HepG2 (cell line): ENCODE measurements around the gene OR7G1. TPM values are rescaled to one million over a fixed set of nuclear protein-coding genes. Genes with fewer than 3 reads are reported as not detected.

Experiments
- ATAC-seq: fragments of 200-7000 bp; cut with Tn5 transposase; 3 replicates; pipeline ENCODE4 v1.9.1; 2020; ENCODE audit warnings: mild to moderate bottlenecking, moderate library complexity
- BruUV-seq: library from RNA; stranded (reverse); fragments of 400-500 nt; replicated peaks from 2 replicates; lab custom pipeline; 2021; lab: Mats Ljungman, UMichigan
- CTCF ChIA-PET: fragments of 300-600 bp; formaldehyde crosslinking; extraction: SDS; loops from one replicate; lab custom pipeline; 2021; ENCODE audit warnings: low total read pairs, inconsistent platforms, low intra/inter-chr PET ratio; lab: Yijun Ruan, JAX
- POLR2A ChIA-PET: fragments of 350-600 bp; sonication (Branson Sonifier 250); formaldehyde crosslinking; loops from one replicate; lab custom pipeline; 2020; ENCODE audit warnings: antibody characterized with exemption, inconsistent platforms; lab: Yijun Ruan, JAX
- DNase-seq: peaks from one replicate; pipeline ENCODE4 v3.0.0-alpha.2; 2015; ENCODE audit warnings: low spot score
- FAIRE-seq: peaks from 3 replicates; lab custom pipeline; 2011; peaks lifted over from hg19 to GRCh38; lab: Jason Lieb, UNC
- H2AFZ ChIP-seq: one replicate; pipeline ENCODE4 v1.6.1; 2011; ENCODE audit warnings: low read length, inconsistent platforms
- H3K27ac ChIP-seq: fragments of 300-600 bp; 3 replicates; pipeline ENCODE4 v1.8.0; 2011; ENCODE audit warnings: mixed run types, mild to moderate bottlenecking, mixed read lengths, low read length, inconsistent platforms; ENCODE audit not compliant: insufficient read depth; ENCODE audit errors: extremely low read length
- H3K27me3 ChIP-seq, 2 experiments: fragments of 200-600 bp in 1 of 2; 2 replicates in 1 of 2; 3 replicates in 1 of 2; pipeline versions ENCODE4 v1.6.0 to v1.8.0; 2011; ENCODE audit warnings: low read length in 2 of 2, mild to moderate bottlenecking in 2 of 2, moderate library complexity in 2 of 2, inconsistent platforms in 1 of 2; ENCODE audit not compliant: insufficient read depth in 2 of 2, control insufficient read depth in 1 of 2
- H3K36me3 ChIP-seq, 2 experiments: fragments of 200-600 bp in 1 of 2; replicated peaks in 1 of 2; 2 replicates in 1 of 2; 3 replicates in 1 of 2; pipeline versions ENCODE4 v1.5.1 to v1.8.0; 2011; ENCODE audit warnings: low read length in 2 of 2, inconsistent platforms in 1 of 2; ENCODE audit not compliant: insufficient read depth in 2 of 2, control insufficient read depth in 1 of 2
- H3K4me1 ChIP-seq: 2 replicates; pipeline ENCODE4 v1.5.1; 2012; ENCODE audit warnings: low read length, inconsistent platforms; ENCODE audit not compliant: insufficient read depth
- H3K4me2 ChIP-seq: 2 replicates; pipeline ENCODE4 v1.6.0; 2011; ENCODE audit warnings: low read depth, low read length, inconsistent platforms
- H3K4me3 ChIP-seq, 3 experiments: fragments of 200-600 bp in 1 of 3; sonication (generic), shearing (Covaris generic) in 1 of 3; replicated peaks in 1 of 3; 2 replicates each; pipeline ENCODE4 v1.5.1; 2011 to 2016; ENCODE audit warnings: low read length in 3 of 3, inconsistent platforms in 2 of 3, low read depth in 2 of 3, mild to moderate bottlenecking in 2 of 3, control low read depth in 1 of 3, mixed read lengths in 1 of 3; ENCODE audit not compliant: insufficient read depth in 1 of 3
- H3K79me2 ChIP-seq: one replicate; pipeline ENCODE4 v1.6.1; 2011; ENCODE audit warnings: low read length, inconsistent platforms; ENCODE audit not compliant: insufficient read depth
- H3K9ac ChIP-seq: 2 replicates; pipeline ENCODE4 v1.6.0; 2011; ENCODE audit warnings: mild to moderate bottlenecking, low read depth, low read length, inconsistent platforms; ENCODE audit not compliant: insufficient read depth
- H3K9me3 ChIP-seq: 2 replicates; pipeline ENCODE4 v1.5.1; 2012; ENCODE audit warnings: mild to moderate bottlenecking, low read length
- H4K20me1 ChIP-seq: 2 replicates; pipeline ENCODE4 v1.6.0; 2011; ENCODE audit warnings: inconsistent platforms, mild to moderate bottlenecking, low read length, moderate library complexity; ENCODE audit not compliant: insufficient read depth
- ARID2 ChIP-seq: sonication (generic); formaldehyde crosslinking; IDR thresholded peaks from 2 replicates; pipeline ENCODE4 v1.8.1; 2022; ENCODE audit warnings: mild to moderate bottlenecking, missing genetic modification reagents, borderline replicate concordance
- ATAD3A ChIP-seq: sonication (generic); formaldehyde crosslinking; IDR thresholded peaks from 2 replicates; pipeline ENCODE4 v1.4.0; 2020; ENCODE audit warnings: missing genetic modification reagents
- MTF2 ChIP-seq: sonication (generic); formaldehyde crosslinking; IDR thresholded peaks from 2 replicates; pipeline ENCODE4 v1.5.0; 2020; ENCODE audit warnings: missing genetic modification reagents, borderline replicate concordance
- NCOA2 ChIP-seq: sonication (generic); formaldehyde crosslinking; IDR thresholded peaks from 2 replicates; pipeline ENCODE4 v1.8.0; 2022; ENCODE audit warnings: inconsistent platforms
- YEATS4 ChIP-seq: sonication (generic); formaldehyde crosslinking; IDR thresholded peaks from 2 replicates; pipeline ENCODE4 v1.4.0; 2020; ENCODE audit warnings: missing genetic modification reagents, borderline replicate concordance
- ZBTB7B ChIP-seq: sonication (generic); formaldehyde crosslinking; IDR thresholded peaks from 2 replicates; pipeline ENCODE4 v1.4.0; 2020; ENCODE audit warnings: missing genetic modification reagents
- ZFY ChIP-seq: sonication (generic); formaldehyde crosslinking; IDR thresholded peaks from 2 replicates; pipeline ENCODE4 v1.4.0; 2020; ENCODE audit warnings: missing genetic modification reagents
- ZNF468 ChIP-seq: sonication (generic); formaldehyde crosslinking; IDR thresholded peaks from 2 replicates; pipeline ENCODE4 v1.8.0; 2022; ENCODE audit warnings: mild to moderate bottlenecking, moderate library complexity, missing genetic modification reagents
- ZNF549 ChIP-seq: sonication (generic); formaldehyde crosslinking; IDR thresholded peaks from 2 replicates; pipeline ENCODE4 v1.5.0; 2020; ENCODE audit warnings: missing genetic modification reagents
- WGBS: methylation state at CpG from one replicate; pipeline ENCODE4 v1.1.6; 2017; ENCODE audit warnings: low lambda C conversion rate; 5-methylcytosine and 5-hydroxymethylcytosine counted together
- in situ Hi-C: cut with HindIII; loops from 2 replicates; pipeline ENCODE4 v1.10.0; 2017; ENCODE audit warnings: low pct_unique_long_range_greater_than_20kb; ENCODE audit not compliant: extremely low pct_ligation_motif_present
- intact Hi-C: fragments of 100-400 bp; cut with micrococcal nuclease; formaldehyde crosslinking; loops from one replicate; pipeline ENCODE4 v1.10.0; 2022; ENCODE audit not compliant: unreplicated experiment
- polyA plus RNA-seq, 8 experiments: library from polyadenylated mRNA; depleted of rRNA in 3 of 8; stranded (reverse) in 7 of 8; unstranded in 1 of 8; fragments of >200 nt; fragmentation: Illumina TruSeq in 4 of 8; extraction: Trizol in 4 of 8; gene quantifications; 2 replicates each; pipeline versions ENCODE4 v1.2.1 to v1.2.3, GENCODE V29; 2011 to 2016; ENCODE audit warnings: low read depth in 4 of 8, missing spikeins in 1 of 8, mixed read lengths in 1 of 8; ENCODE audit not compliant: insufficient read depth in 1 of 8
- total RNA-seq, 5 experiments: library from RNA; depleted of rRNA; stranded (reverse); fragments of >200 nt; fragmentation: Illumina TruSeq; extraction: Trizol; gene quantifications; 2 replicates each; pipeline ENCODE4 v1.2.3, GENCODE V29; 2016; ENCODE audit warnings: low read depth in 1 of 5

The OR7G1 gene
- total and polyA plus RNA-seq, 2 of the 13 experiments (the other 11 are each of a cell fraction or from before 2014, with no cell fraction given) = not detected

GRCh38 chr19:9078651-9079050 lies 36.9 kb downstream of the OR7G1 start (continued):
- TF ChIP-seq ZNF549 (no peak), ZBTB7B (CRISPR knock-in tag) (no peak), ZFY (CRISPR knock-in tag) (no peak), YEATS4 (no peak), ZNF468 (CRISPR knock-in tag) (no peak), MTF2 (CRISPR knock-in tag) (no peak), ARID2 (no peak)

DNA sequence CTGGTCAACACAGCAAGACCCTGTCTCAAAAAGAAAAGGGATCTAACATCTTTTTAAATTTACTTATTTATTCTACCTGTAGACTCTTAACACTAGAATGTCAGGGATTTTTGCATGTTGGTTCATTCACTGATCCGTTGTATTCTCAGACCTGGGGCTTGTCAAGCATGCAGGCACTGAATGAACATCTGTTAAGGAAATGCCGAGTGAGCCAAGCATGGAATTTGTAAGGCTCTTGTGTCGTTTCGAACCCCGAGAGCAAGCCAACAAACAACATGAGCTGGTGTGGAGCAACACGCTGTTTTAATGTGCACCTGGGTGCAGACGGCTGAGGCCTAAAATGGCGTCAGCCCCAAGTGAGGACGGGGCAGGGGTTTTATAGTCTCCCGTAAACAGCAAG lies 38.7 kb downstream of the OR7G1 start:
- ChIA-PET CTCF (no interaction called here), POLR2A (no interaction called here)
- TF ChIP-seq NCOA2 (no peak), ATAD3A (CRISPR knock-in tag) (no peak)
- no peak overlapping the region for H3K27ac ChIP-seq
- no peaks in the 10 kb centered on the region for H4K20me1 ChIP-seq
- no peak overlapping the region for H3K4me2 ChIP-seq
- H3K4me1 ChIP-seq = 0 out of 2 replicates have a peak, but pooled peaks cover 8% of the 10 kb centered on the region
- no peak overlapping the region for H3K9ac ChIP-seq
- H3K9me3 ChIP-seq = no peaks in the 10 kb centered on the region
- H3K79me2 ChIP-seq = no peaks in the 10 kb centered on the region
- H3K4me3 ChIP-seq = no peak overlapping the region
- no peak overlapping the region for H2AFZ ChIP-seq
- FAIRE-seq = no peak
- in situ Hi-C loops = loop anchor here (25.0 kb wide), 1 partner anchor 415 kb away; no protein-coding TSS in a partner anchor
- ATAC-seq = no peak
- intact Hi-C loops = no loop called here
- H3K27me3 ChIP-seq = no peaks in the 10 kb centered on the region
- H3K36me3 ChIP-seq = no peaks in the 10 kb centered on the region
- no TSS peak for BruUV-seq
- no peak for DNase-seq
- 74% methylated on average over 5 of the region's 10 CpGs for WGBS
